ENCODE data around the gene TBC1D21.
"Not testable (repeated sequence)": the region's sequence is repeated elsewhere in the genome, so short reads cannot be mapped to it uniquely, and the experiment has no call there.

The TBC1D21 gene

GRCh38 chr15:73928241-73928579, 54.8 kb downstream of the TBC1D21 start:
- no peak for ATAC-seq (replicated peaks)
- peaks cover 37 to 39% of the 10 kb centered on the region in 2 donors for H3K4me1 Mint-ChIP-seq (ENCODE audit: low read depth in 2 of 2)
- peak overlapping the region; percentile 81 to 85 for H3K4me3 Mint-ChIP-seq
- peaks cover 14% of the 10 kb centered on the region for H3K36me3 Mint-ChIP-seq (ENCODE audit: insufficient read depth)
- no peaks in the 10 kb centered on the region for H3K27me3 Mint-ChIP-seq
- peak overlapping the region in 1 of 2 donors; percentile 62 for H3K27ac Mint-ChIP-seq
- no peaks in the 10 kb centered on the region for H3K9me3 Mint-ChIP-seq
- DNase-seq = no peak

- Mint-ChIP-seq H3K27ac (peak overlapping the region in 1 of 2 donors; percentile 63), H3K27me3 (no peaks in the 10 kb centered on the region), H3K4me1 (ENCODE audit: low read depth in 2 of 2) (peaks cover 29 to 30% of the 10 kb centered on the region in 2 donors), H3K9me3 (no peaks in the 10 kb centered on the region), H3K4me3 (peak overlapping the region; percentile 59 to 85), H3K36me3 (ENCODE audit: insufficient read depth) (peaks cover 11% of the 10 kb centered on the region)
- DNase-seq (no peak), ATAC-seq (replicated peaks) (no peak)
These were observed 55.7 kb downstream of the TBC1D21 start for GRCh38 chr15:73928971-73929627.

GRCh38 chr15:73930371-73930770, 57.0 kb downstream of the TBC1D21 start:
- Mint-ChIP-seq H3K4me3 (no peak overlapping the region), H3K27ac (no peak overlapping the region), H3K9me3 (no peaks in the 10 kb centered on the region), H3K36me3 (ENCODE audit: insufficient read depth) (peaks cover 10% of the 10 kb centered on the region), H3K27me3 (no peaks in the 10 kb centered on the region), H3K4me1 (ENCODE audit: low read depth in 2 of 2) (peaks cover 17 to 24% of the 10 kb centered on the region in 2 donors)
- ATAC-seq (replicated peaks) (no peak), DNase-seq (no peak)

- DNase-seq = no peak
These were observed 57.5 kb downstream of the TBC1D21 start for GRCh38 chr15:73930790-73931281.

GRCh38 chr15:73931441-73931840, 58.1 kb downstream of the TBC1D21 start:
- DNase-seq (no peak), ATAC-seq (replicated peaks) (no peak)
- peak overlapping the region in 1 of 2 donors; percentile 56 for H3K27ac Mint-ChIP-seq
- H3K27me3 Mint-ChIP-seq = no peaks in the 10 kb centered on the region
- H3K9me3 Mint-ChIP-seq = no peaks in the 10 kb centered on the region
- no peak overlapping the region for H3K4me3 Mint-ChIP-seq
- H3K36me3 Mint-ChIP-seq (ENCODE audit: insufficient read depth) = peaks cover 4% of the 10 kb centered on the region
- peaks cover 11 to 18% of the 10 kb centered on the region in 2 donors for H3K4me1 Mint-ChIP-seq (ENCODE audit: low read depth in 2 of 2)

More at GRCh38 chr15:73930790-73931281, 57.5 kb downstream of the TBC1D21 start:
- no peak overlapping the region for H3K4me3 Mint-ChIP-seq
- H3K27me3 Mint-ChIP-seq = no peaks in the 10 kb centered on the region
- no peaks in the 10 kb centered on the region for H3K9me3 Mint-ChIP-seq
- no peak overlapping the region for H3K27ac Mint-ChIP-seq
- H3K4me1 Mint-ChIP-seq (ENCODE audit: low read depth in 2 of 2) = peaks cover 12 to 19% of the 10 kb centered on the region in 2 donors
- H3K36me3 Mint-ChIP-seq (ENCODE audit: insufficient read depth) = peaks cover 6% of the 10 kb centered on the region
- no peak for ATAC-seq (replicated peaks)

GRCh38 chr15:73932381-73933191, 59.2 kb downstream of the TBC1D21 start:
- Mint-ChIP-seq H3K9me3 (no peaks in the 10 kb centered on the region), H3K27me3 (no peaks in the 10 kb centered on the region), H3K27ac (no peak overlapping the region), H3K4me3 (no peak overlapping the region), H3K36me3 (ENCODE audit: insufficient read depth) (peaks cover 4% of the 10 kb centered on the region), H3K4me1 (ENCODE audit: low read depth in 2 of 2) (peaks cover 11 to 18% of the 10 kb centered on the region in 2 donors)
- no peak for DNase-seq
- ATAC-seq (replicated peaks) = no peak

- DNase-seq = no peak
- H3K27me3 Mint-ChIP-seq = no peaks in the 10 kb centered on the region
- peaks cover under 1 to 7% of the 10 kb centered on the region in 2 donors for H3K4me1 Mint-ChIP-seq (ENCODE audit: low read depth in 2 of 2)
- H3K9me3 Mint-ChIP-seq = no peaks in the 10 kb centered on the region
- H3K4me3 Mint-ChIP-seq = no peak overlapping the region
- peaks cover 4% of the 10 kb centered on the region for H3K36me3 Mint-ChIP-seq (ENCODE audit: insufficient read depth)
- peak overlapping the region in 1 of 2 donors; percentile 51 for H3K27ac Mint-ChIP-seq
- ATAC-seq (replicated peaks) = peak; percentile 47
These were observed 60.9 kb downstream of the TBC1D21 start for GRCh38 chr15:73934281-73934680.

- H3K4me3 Mint-ChIP-seq = no peak overlapping the region
These were observed 62.2 kb downstream of the TBC1D21 start for GRCh38 chr15:73935547-73935946.

GRCh38 chr15:73936181-73936580, 62.8 kb downstream of the TBC1D21 start:
- H3K9me3 Mint-ChIP-seq = no peaks in the 10 kb centered on the region
- H3K4me1 Mint-ChIP-seq (ENCODE audit: low read depth in 2 of 2) = peaks cover 0 to 4% of the 10 kb centered on the region in 2 donors
- H3K27ac Mint-ChIP-seq = no peak overlapping the region
- H3K4me3 Mint-ChIP-seq = no peak overlapping the region
- DNase-seq (no peak), ATAC-seq (replicated peaks) (no peak)
- H3K27me3 Mint-ChIP-seq = no peaks in the 10 kb centered on the region
- H3K36me3 Mint-ChIP-seq (ENCODE audit: insufficient read depth) = no peaks in the 10 kb centered on the region

More at GRCh38 chr15:73935547-73935946, 62.2 kb downstream of the TBC1D21 start:
- ATAC-seq (replicated peaks) = no peak
- no peaks in the 10 kb centered on the region for H3K27me3 Mint-ChIP-seq
- DNase-seq = no peak
- no peak overlapping the region for H3K27ac Mint-ChIP-seq
- H3K9me3 Mint-ChIP-seq = no peaks in the 10 kb centered on the region
- H3K36me3 Mint-ChIP-seq (ENCODE audit: insufficient read depth) = peaks cover 3% of the 10 kb centered on the region
- H3K4me1 Mint-ChIP-seq (ENCODE audit: low read depth in 2 of 2) = peaks cover 0 to 4% of the 10 kb centered on the region in 2 donors

- Mint-ChIP-seq H3K4me1 (ENCODE audit: low read depth in 2 of 2) (peaks cover 1 to 4% of the 10 kb centered on the region in 2 donors), H3K27ac (no peak overlapping the region), H3K9me3 (no peaks in the 10 kb centered on the region), H3K4me3 (no peak overlapping the region), H3K27me3 (no peaks in the 10 kb centered on the region), H3K36me3 (ENCODE audit: insufficient read depth) (no peaks in the 10 kb centered on the region)
- ATAC-seq (replicated peaks) (no peak), DNase-seq (no peak)
These were observed 63.4 kb downstream of the TBC1D21 start for GRCh38 chr15:73936588-73937290.

GRCh38 chr15:73937296-73937695, 63.9 kb downstream of the TBC1D21 start:
- Mint-ChIP-seq H3K4me1 (ENCODE audit: low read depth in 2 of 2) (peaks cover 7 to 10% of the 10 kb centered on the region in 2 donors), H3K9me3 (no peaks in the 10 kb centered on the region), H3K27me3 (no peaks in the 10 kb centered on the region), H3K36me3 (ENCODE audit: insufficient read depth) (no peaks in the 10 kb centered on the region), H3K4me3 (no peak overlapping the region), H3K27ac (no peak overlapping the region)
- ATAC-seq (replicated peaks) (no peak), DNase-seq (no peak)

- DNase-seq = no peak
- Mint-ChIP-seq H3K4me1 (ENCODE audit: low read depth in 2 of 2) (peaks cover 11 to 14% of the 10 kb centered on the region in 2 donors), H3K27ac (no peak overlapping the region), H3K36me3 (ENCODE audit: insufficient read depth) (no peaks in the 10 kb centered on the region), H3K9me3 (no peaks in the 10 kb centered on the region), H3K27me3 (no peaks in the 10 kb centered on the region), H3K4me3 (no peak overlapping the region)
- ATAC-seq (replicated peaks) = no peak
These were observed 64.4 kb downstream of the TBC1D21 start for GRCh38 chr15:73937726-73938125.

GRCh38 chr15:73938516-73938915, 65.2 kb downstream of the TBC1D21 start:
- H3K27ac Mint-ChIP-seq; H3K36me3 Mint-ChIP-seq (ENCODE audit: insufficient read depth); DNase-seq; ATAC-seq (replicated peaks); H3K9me3 Mint-ChIP-seq; H3K27me3 Mint-ChIP-seq; H3K4me3 Mint-ChIP-seq: not testable (repeated sequence)
- H3K4me1 Mint-ChIP-seq (ENCODE audit: low read depth in 2 of 2) = peaks cover 13 to 14% of the 10 kb centered on the region in 2 donors

All from effector memory CD8-positive, alpha-beta T cell (primary cell).